Trophoblast cell (in vitro differentiated cells and primary cell): ENCODE measurements around the gene UROS.

ENCODE experiments used
- DNase-seq, 2 donors: peaks; one replicate each; pipeline ENCODE4 v3.0.0-alpha.2; 2016
- H2AFZ ChIP-seq: 2 replicates; pipeline ENCODE4 v1.6.1; 2013; ENCODE audit warnings: low read length, moderate library complexity, mild to moderate bottlenecking; ENCODE audit not compliant: insufficient read depth, poor library complexity
- H2AK5ac ChIP-seq: 2 replicates; pipeline ENCODE4 v1.6.1; 2013; ENCODE audit warnings: mild to moderate bottlenecking, low read length
- H2BK120ac ChIP-seq: 2 replicates; pipeline ENCODE4 v1.6.1; 2013; ENCODE audit warnings: low read length, mild to moderate bottlenecking, moderate library complexity; ENCODE audit not compliant: insufficient read depth, poor library complexity
- H2BK12ac ChIP-seq: 2 replicates; pipeline ENCODE4 v1.6.1; 2013; ENCODE audit warnings: mild to moderate bottlenecking, low read length, moderate library complexity
- H2BK5ac ChIP-seq: 2 replicates; pipeline ENCODE4 v1.6.1; 2013; ENCODE audit warnings: low read length, low read depth, moderate library complexity, mild to moderate bottlenecking; ENCODE audit not compliant: poor library complexity
- H3K14ac ChIP-seq: 2 replicates; pipeline ENCODE4 v1.6.1; 2013; ENCODE audit warnings: mild to moderate bottlenecking, low read length
- H3K18ac ChIP-seq: 2 replicates; pipeline ENCODE4 v1.6.1; 2013; ENCODE audit warnings: mild to moderate bottlenecking, low read length
- H3K23ac ChIP-seq: 2 replicates; pipeline ENCODE4 v1.6.1; 2013; ENCODE audit warnings: low read length
- H3K27ac ChIP-seq: 2 replicates; pipeline ENCODE4 v1.5.1; 2013; ENCODE audit warnings: low read depth, mild to moderate bottlenecking, inconsistent platforms, low read length, moderate library complexity
- H3K27me3 ChIP-seq: 2 replicates; pipeline ENCODE4 v1.6.1; 2013; ENCODE audit warnings: inconsistent platforms, mild to moderate bottlenecking, low read length, moderate library complexity; ENCODE audit not compliant: insufficient read depth
- H3K36me3 ChIP-seq, 2 experiments: 1 replicate in 1 of 2; 2 replicates in 1 of 2; pipeline ENCODE4 v1.6.1; 2013; ENCODE audit warnings: low read length in 2 of 2, mild to moderate bottlenecking in 2 of 2, moderate library complexity in 1 of 2; ENCODE audit not compliant: insufficient read depth in 2 of 2, control insufficient read depth in 1 of 2
- H3K4ac ChIP-seq: 2 replicates; pipeline ENCODE4 v1.6.1; 2013; ENCODE audit warnings: low read depth, mild to moderate bottlenecking, low read length, moderate library complexity
- H3K4me1 ChIP-seq, 2 experiments: 1 replicate in 1 of 2; 2 replicates in 1 of 2; pipeline ENCODE4 v1.6.1; 2013; ENCODE audit warnings: low read length in 2 of 2, mild to moderate bottlenecking in 2 of 2, moderate library complexity in 1 of 2; ENCODE audit not compliant: insufficient read depth in 2 of 2, control insufficient read depth in 1 of 2
- H3K4me2 ChIP-seq: 2 replicates; pipeline ENCODE4 v1.6.1; 2013; ENCODE audit warnings: inconsistent platforms, mild to moderate bottlenecking, low read length, moderate library complexity
- H3K4me3 ChIP-seq: 2 replicates; pipeline ENCODE4 v1.5.1; 2013; ENCODE audit warnings: mild to moderate bottlenecking, low read depth, low read length, inconsistent platforms
- H3K79me1 ChIP-seq: one replicate; pipeline ENCODE4 v1.6.1; 2013; ENCODE audit warnings: low read length
- H3K79me2 ChIP-seq: 2 replicates; pipeline ENCODE4 v1.6.1; 2013; ENCODE audit warnings: low read length, mild to moderate bottlenecking; ENCODE audit not compliant: control insufficient read depth, insufficient read depth, poor library complexity
- H3K9ac ChIP-seq: 2 replicates; pipeline ENCODE4 v1.6.1; 2013; ENCODE audit warnings: mild to moderate bottlenecking, low read length
- H3K9me3 ChIP-seq: 2 replicates; pipeline ENCODE4 v1.6.1; 2013; ENCODE audit warnings: low read depth, mild to moderate bottlenecking, control low read depth, inconsistent platforms, low read length; ENCODE audit not compliant: insufficient read depth
- H4K12ac ChIP-seq: 2 replicates; pipeline ENCODE4 v1.6.1; 2013; ENCODE audit warnings: low read depth, mild to moderate bottlenecking, low read length, moderate library complexity
- H4K8ac ChIP-seq: 2 replicates; pipeline ENCODE4 v1.6.1; 2013; ENCODE audit warnings: low read depth, mild to moderate bottlenecking, low read length, moderate library complexity
- H4K91ac ChIP-seq: one replicate; pipeline ENCODE4 v1.6.1; 2013; ENCODE audit warnings: low read depth, mild to moderate bottlenecking, low read length, moderate library complexity
- WGBS: extraction: QIAGEN DNeasy Blood & Tissue Kit; methylation state at CpG from one replicate; pipeline ENCODE4 v1.1.7; 2013; ENCODE audit warnings: missing lambda C conversion rate; ENCODE audit not compliant: insufficient read length, insufficient coverage; ENCODE audit errors: extremely low coverage; 5-methylcytosine and 5-hydroxymethylcytosine counted together

The UROS gene

GRCh38 chr10:125802131-125802530 lies 20.9 kb downstream of the UROS start:
- Histone ChIP-seq H4K12ac (no peak overlapping the region), H3K79me1 (no peaks in the 10 kb centered on the region), H2BK5ac (no peak overlapping the region), H3K4me3 (no peak overlapping the region), H3K79me2 (no peaks in the 10 kb centered on the region), H2BK120ac (no peak overlapping the region), H3K23ac (no peak overlapping the region), H3K27ac (no peak overlapping the region), H2AFZ (no peak overlapping the region), H3K36me3 (peaks cover 11 to 19% of the 10 kb centered on the region in 2 experiments), H3K9ac (no peak overlapping the region), H3K27me3 (no peaks in the 10 kb centered on the region), H3K4me2 (no peak overlapping the region), H2AK5ac (no peak overlapping the region), H4K8ac (no peak overlapping the region), H3K18ac (no peak overlapping the region), H3K4me1 (no peaks in the 10 kb centered on the region), H3K9me3 (no peaks in the 10 kb centered on the region), H2BK12ac (no peak overlapping the region), H3K4ac (no peak overlapping the region), H3K14ac (no peak overlapping the region), H4K91ac (no peak overlapping the region)
- no peak for DNase-seq
- no CpG with 5 or more reads among the region's 5 CpGs for WGBS

DNA sequence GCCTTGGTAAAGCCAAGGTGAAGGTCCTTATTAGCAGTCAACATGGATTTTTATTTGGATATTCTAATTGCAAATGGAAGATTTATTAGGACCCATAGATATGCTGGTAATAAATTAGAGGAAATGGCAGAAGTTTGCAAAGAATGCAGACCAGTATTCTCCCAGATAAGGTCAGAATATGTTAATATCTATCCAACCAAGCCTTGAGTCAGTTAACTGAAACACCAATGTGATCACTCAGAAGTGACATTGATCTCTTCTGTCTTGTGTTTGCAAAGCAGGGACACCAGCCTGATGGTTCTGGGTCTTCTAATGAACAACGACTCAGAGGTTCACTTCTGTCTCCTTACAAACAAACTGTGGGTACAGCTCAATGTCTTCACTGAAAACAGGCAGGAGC lies 21.5 kb downstream of the UROS start:
- Histone ChIP-seq H3K4me3 (no peak overlapping the region), H4K8ac (no peak overlapping the region), H2BK120ac (no peak overlapping the region), H4K12ac (no peak overlapping the region), H4K91ac (no peak overlapping the region), H3K4me1 (no peaks in the 10 kb centered on the region), H3K36me3 (peaks cover 11 to 15% of the 10 kb centered on the region in 2 experiments), H3K79me1 (no peaks in the 10 kb centered on the region), H3K27me3 (no peaks in the 10 kb centered on the region), H3K18ac (no peak overlapping the region), H3K27ac (no peak overlapping the region), H3K4me2 (no peak overlapping the region), H3K79me2 (no peaks in the 10 kb centered on the region), H3K9ac (no peak overlapping the region), H3K4ac (no peak overlapping the region), H2AFZ (no peak overlapping the region), H3K9me3 (no peaks in the 10 kb centered on the region), H2BK5ac (no peak overlapping the region), H3K14ac (no peak overlapping the region), H3K23ac (no peak overlapping the region), H2AK5ac (no peak overlapping the region), H2BK12ac (no peak overlapping the region)
- no CpG with 5 or more reads among the region's 1 CpG for WGBS
- no peak for DNase-seq

GRCh38 chr10:125799451-125800182 lies 23.4 kb downstream of the UROS start:
- H3K79me2 ChIP-seq: no peaks in the 10 kb centered on the region
- no peak overlapping the region for H3K4ac ChIP-seq
- no peak overlapping the region for H2AFZ ChIP-seq
- H4K12ac ChIP-seq: no peak overlapping the region
- H2BK120ac ChIP-seq: no peak overlapping the region
- H4K8ac ChIP-seq: no peak overlapping the region
- no peak overlapping the region for H3K23ac ChIP-seq
- no peak overlapping the region for H4K91ac ChIP-seq
- H3K79me1 ChIP-seq: no peaks in the 10 kb centered on the region
- H3K36me3 ChIP-seq: peaks cover 4 to 9% of the 10 kb centered on the region in 2 experiments
- H2BK5ac ChIP-seq: no peak overlapping the region
- no peak overlapping the region for H3K9ac ChIP-seq
- no peaks in the 10 kb centered on the region for H3K27me3 ChIP-seq
- no peak overlapping the region for H3K4me2 ChIP-seq
- no peak overlapping the region for H2AK5ac ChIP-seq
- H3K27ac ChIP-seq: no peak overlapping the region
- no peak overlapping the region for H3K14ac ChIP-seq
- no peaks in the 10 kb centered on the region for H3K4me1 ChIP-seq
- no peak overlapping the region for H3K4me3 ChIP-seq
- no peaks in the 10 kb centered on the region for H3K9me3 ChIP-seq
- no CpG with 5 or more reads among the region's 8 CpGs for WGBS
- H3K18ac ChIP-seq: no peak overlapping the region
- DNase-seq: no peak
- H2BK12ac ChIP-seq: no peak overlapping the region

DNA sequence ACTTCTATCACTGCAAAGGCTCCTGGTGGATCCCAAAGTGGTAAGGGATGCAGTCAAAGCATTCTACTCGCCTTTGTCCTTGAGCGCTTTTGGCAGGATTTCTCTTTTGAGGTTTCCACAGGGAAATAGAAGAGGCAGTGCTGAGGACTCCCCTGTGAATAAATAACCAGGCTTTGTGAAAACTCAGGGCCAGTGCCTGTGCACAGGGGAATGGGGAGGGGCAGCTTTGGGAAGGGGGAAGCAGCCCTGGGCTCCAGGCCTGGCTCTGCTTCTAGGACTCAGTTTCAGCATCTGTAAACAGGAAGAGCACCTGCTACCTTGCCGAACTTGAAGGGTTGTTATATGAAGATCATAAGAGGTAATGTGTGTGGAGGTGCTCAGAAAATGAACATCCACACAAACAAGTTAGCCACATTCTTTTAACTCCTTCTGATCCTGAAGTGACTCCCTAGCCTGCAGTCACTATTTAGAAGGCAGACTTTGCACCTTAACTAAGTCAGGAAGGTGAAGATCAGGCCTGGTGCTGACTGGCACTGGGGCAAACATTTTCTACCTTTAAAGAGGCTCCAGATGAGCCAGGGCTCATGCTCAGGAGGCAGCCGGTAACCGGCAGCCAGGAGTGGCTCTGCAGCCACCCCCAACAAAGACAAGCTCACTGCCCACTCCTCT lies 24.9 kb downstream of the UROS start:
- no peak overlapping the region for H3K14ac ChIP-seq
- no peaks in the 10 kb centered on the region for H3K27me3 ChIP-seq
- no peak overlapping the region for H2BK120ac ChIP-seq
- H3K4ac ChIP-seq: no peak overlapping the region
- no peak for DNase-seq
- H3K36me3 ChIP-seq: peaks cover 10 to 13% of the 10 kb centered on the region in 2 experiments
- H4K91ac ChIP-seq: no peak overlapping the region
- H3K18ac ChIP-seq: no peak overlapping the region
- no peaks in the 10 kb centered on the region for H3K79me2 ChIP-seq
- no peak overlapping the region for H3K27ac ChIP-seq
- H4K8ac ChIP-seq: no peak overlapping the region
- H3K4me2 ChIP-seq: no peak overlapping the region
- H3K9ac ChIP-seq: no peak overlapping the region
- no peaks in the 10 kb centered on the region for H3K79me1 ChIP-seq
- no peaks in the 10 kb centered on the region for H3K9me3 ChIP-seq
- H2BK12ac ChIP-seq: no peak overlapping the region
- H2BK5ac ChIP-seq: no peak overlapping the region
- H3K23ac ChIP-seq: no peak overlapping the region
- H4K12ac ChIP-seq: no peak overlapping the region
- H2AK5ac ChIP-seq: no peak overlapping the region
- H2AFZ ChIP-seq: no peak overlapping the region
- H3K4me3 ChIP-seq: no peak overlapping the region
- WGBS: no CpG with 5 or more reads among the region's 5 CpGs
- H3K4me1 ChIP-seq: no peaks in the 10 kb centered on the region
